DMS53 treated with DMSO at 0.1 percent for 48 hours (cell line): ENCODE measurements around the gene SEC63.
"Not testable (repeated sequence)": the region's sequence is repeated elsewhere in the genome, so short reads cannot be mapped to it uniquely, and the experiment has no call there.

Source experiments
- DNase-seq: peaks from one replicate; lab custom pipeline; 2025; ENCODE audit not compliant: unreplicated experiment; lab: John Stamatoyannopoulos, UW

Gene SEC63

GRCh38 chr6:107976155-107976783 lies 18.3 kb upstream of the SEC63 start:
- no peak for DNase-seq

GRCh38 chr6:107973594-107973993 lies 15.6 kb upstream of the SEC63 start:
- no peak for DNase-seq

- DNase-seq: no peak
Measured at GRCh38 chr6:107972413-107973096, 14.5 kb upstream of the SEC63 start.

- DNase-seq: no peak
Measured at GRCh38 chr6:107971181-107971580, 13.2 kb upstream of the SEC63 start.

- DNase-seq: no peak
Measured at GRCh38 chr6:107970255-107970654, 12.2 kb upstream of the SEC63 start.

GRCh38 chr6:107968081-107968480 lies 10.1 kb upstream of the SEC63 start:
- no peak for DNase-seq

GRCh38 chr6:107965746-107966145 lies 7.7 kb upstream of the SEC63 start:
- no peak for DNase-seq

GRCh38 chr6:107962723-107963122 lies 4.7 kb upstream of the SEC63 start:
- DNase-seq: no peak

- DNase-seq: no peak
Measured at GRCh38 chr6:107959392-107959791, 1.4 kb upstream of the SEC63 start.

- DNase-seq: not testable (repeated sequence)
Measured at GRCh38 chr6:107958689-107959362, 818 bp upstream of the SEC63 start.

- DNase-seq: no peak
Measured at GRCh38 chr6:107957308-107957908, 600 bp downstream of the SEC63 start.

GRCh38 chr6:107956586-107957307 lies 1.3 kb downstream of the SEC63 start:
- no peak for DNase-seq

- no peak for DNase-seq
Measured at GRCh38 chr6:107956181-107956580, 1.8 kb downstream of the SEC63 start.

- DNase-seq: not testable (repeated sequence)
Measured at GRCh38 chr6:107953858-107954414, 4.1 kb downstream of the SEC63 start.

- DNase-seq: no peak
Measured at GRCh38 chr6:107943626-107944439, 14.2 kb downstream of the SEC63 start.

- DNase-seq: no peak
Measured at GRCh38 chr6:107942142-107942541, 15.9 kb downstream of the SEC63 start.

- DNase-seq: no peak
Measured at GRCh38 chr6:107941627-107942026, 16.4 kb downstream of the SEC63 start.

GRCh38 chr6:107941199-107941598 lies 16.8 kb downstream of the SEC63 start:
- no peak for DNase-seq

GRCh38 chr6:107936910-107937292 lies 21.1 kb downstream of the SEC63 start:
- not testable (repeated sequence) for DNase-seq
